HL-60 (cell line): ENCODE data around the gene UTP4.

Experiments
- GABPA ChIP-seq: IDR thresholded peaks from 2 replicates; pipeline ENCODE4 v1.6.1; 2012; ENCODE audit warnings: low read depth
- POLR2AphosphoS5 ChIP-seq: IDR thresholded peaks from 2 replicates; pipeline ENCODE4 v1.6.1; 2012; ENCODE audit warnings: low read depth
- SPI1 ChIP-seq: IDR thresholded peaks from 2 replicates; pipeline ENCODE4 v1.6.1; 2012; ENCODE audit warnings: low read depth, mild to moderate bottlenecking, borderline replicate concordance
- TF ChIP-seq, protein P1 (sequence below): IDR thresholded peaks from one replicate; pipeline ENCODE4 v1.5.1; 2011; ENCODE audit warnings: low read length, control low read depth, inconsistent platforms; ENCODE audit not compliant: insufficient read depth
- TF ChIP-seq, protein P2 (sequence below): IDR thresholded peaks from 2 replicates; pipeline ENCODE4 v1.6.1; 2012; ENCODE audit warnings: low read depth; ENCODE audit not compliant: insufficient replicate concordance

DNA sequence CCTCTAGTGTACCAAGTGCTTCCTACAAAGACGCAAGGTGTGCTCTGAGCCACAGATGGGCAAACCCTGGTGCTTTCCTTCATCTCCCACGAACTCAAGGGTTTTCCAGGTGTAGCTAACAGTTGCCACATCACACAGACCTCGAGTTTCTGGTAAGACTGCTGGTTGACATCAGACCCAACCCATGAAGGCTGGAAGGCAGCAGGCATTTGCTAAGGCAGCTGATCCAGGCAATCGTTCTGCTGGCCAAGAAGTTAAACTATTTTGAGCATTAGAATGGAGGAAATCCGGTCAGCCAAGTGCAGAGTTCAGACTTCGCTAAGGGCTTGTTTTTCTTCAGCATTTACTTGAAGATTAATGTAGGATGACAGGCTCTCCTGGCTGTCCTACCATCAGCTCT lies 15.5 kb upstream of the UTP4 start:
- TF ChIP-seq, protein P1, sequence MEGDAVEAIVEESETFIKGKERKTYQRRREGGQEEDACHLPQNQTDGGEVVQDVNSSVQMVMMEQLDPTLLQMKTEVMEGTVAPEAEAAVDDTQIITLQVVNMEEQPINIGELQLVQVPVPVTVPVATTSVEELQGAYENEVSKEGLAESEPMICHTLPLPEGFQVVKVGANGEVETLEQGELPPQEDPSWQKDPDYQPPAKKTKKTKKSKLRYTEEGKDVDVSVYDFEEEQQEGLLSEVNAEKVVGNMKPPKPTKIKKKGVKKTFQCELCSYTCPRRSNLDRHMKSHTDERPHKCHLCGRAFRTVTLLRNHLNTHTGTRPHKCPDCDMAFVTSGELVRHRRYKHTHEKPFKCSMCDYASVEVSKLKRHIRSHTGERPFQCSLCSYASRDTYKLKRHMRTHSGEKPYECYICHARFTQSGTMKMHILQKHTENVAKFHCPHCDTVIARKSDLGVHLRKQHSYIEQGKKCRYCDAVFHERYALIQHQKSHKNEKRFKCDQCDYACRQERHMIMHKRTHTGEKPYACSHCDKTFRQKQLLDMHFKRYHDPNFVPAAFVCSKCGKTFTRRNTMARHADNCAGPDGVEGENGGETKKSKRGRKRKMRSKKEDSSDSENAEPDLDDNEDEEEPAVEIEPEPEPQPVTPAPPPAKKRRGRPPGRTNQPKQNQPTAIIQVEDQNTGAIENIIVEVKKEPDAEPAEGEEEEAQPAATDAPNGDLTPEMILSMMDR = no peak
- no peak for TF ChIP-seq POLR2AphosphoS5
- no peak for TF ChIP-seq GABPA
- TF ChIP-seq, protein P2, sequence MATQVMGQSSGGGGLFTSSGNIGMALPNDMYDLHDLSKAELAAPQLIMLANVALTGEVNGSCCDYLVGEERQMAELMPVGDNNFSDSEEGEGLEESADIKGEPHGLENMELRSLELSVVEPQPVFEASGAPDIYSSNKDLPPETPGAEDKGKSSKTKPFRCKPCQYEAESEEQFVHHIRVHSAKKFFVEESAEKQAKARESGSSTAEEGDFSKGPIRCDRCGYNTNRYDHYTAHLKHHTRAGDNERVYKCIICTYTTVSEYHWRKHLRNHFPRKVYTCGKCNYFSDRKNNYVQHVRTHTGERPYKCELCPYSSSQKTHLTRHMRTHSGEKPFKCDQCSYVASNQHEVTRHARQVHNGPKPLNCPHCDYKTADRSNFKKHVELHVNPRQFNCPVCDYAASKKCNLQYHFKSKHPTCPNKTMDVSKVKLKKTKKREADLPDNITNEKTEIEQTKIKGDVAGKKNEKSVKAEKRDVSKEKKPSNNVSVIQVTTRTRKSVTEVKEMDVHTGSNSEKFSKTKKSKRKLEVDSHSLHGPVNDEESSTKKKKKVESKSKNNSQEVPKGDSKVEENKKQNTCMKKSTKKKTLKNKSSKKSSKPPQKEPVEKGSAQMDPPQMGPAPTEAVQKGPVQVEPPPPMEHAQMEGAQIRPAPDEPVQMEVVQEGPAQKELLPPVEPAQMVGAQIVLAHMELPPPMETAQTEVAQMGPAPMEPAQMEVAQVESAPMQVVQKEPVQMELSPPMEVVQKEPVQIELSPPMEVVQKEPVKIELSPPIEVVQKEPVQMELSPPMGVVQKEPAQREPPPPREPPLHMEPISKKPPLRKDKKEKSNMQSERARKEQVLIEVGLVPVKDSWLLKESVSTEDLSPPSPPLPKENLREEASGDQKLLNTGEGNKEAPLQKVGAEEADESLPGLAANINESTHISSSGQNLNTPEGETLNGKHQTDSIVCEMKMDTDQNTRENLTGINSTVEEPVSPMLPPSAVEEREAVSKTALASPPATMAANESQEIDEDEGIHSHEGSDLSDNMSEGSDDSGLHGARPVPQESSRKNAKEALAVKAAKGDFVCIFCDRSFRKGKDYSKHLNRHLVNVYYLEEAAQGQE = no peak
- TF ChIP-seq SPI1 = no peak
